ENCODE data around the gene COA1.

DNA sequence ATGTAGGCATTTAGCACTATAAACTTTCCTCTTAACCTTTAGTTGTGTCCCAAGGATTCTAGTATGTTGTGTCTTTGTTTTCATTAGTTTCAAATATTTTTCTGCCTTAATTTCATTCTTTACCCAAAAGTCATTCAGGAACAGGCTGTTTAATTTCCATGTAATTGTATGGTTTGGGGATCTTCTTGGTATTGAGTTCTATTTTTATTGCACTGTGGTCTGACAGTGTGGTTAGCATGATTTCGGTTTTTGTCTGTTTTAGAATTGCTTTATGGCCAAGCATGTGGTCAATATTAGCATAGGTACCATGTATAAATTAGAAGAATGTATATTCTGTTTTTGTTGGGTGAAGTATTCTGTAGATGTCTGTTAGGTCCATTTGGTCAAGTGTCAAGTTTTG is 26.3 kb downstream of the COA1 start:
- no peak for TF ChIP-seq POLR2AphosphoS5 (IDR thresholded peaks at IDR 0.05)
- TF ChIP-seq, protein P1, sequence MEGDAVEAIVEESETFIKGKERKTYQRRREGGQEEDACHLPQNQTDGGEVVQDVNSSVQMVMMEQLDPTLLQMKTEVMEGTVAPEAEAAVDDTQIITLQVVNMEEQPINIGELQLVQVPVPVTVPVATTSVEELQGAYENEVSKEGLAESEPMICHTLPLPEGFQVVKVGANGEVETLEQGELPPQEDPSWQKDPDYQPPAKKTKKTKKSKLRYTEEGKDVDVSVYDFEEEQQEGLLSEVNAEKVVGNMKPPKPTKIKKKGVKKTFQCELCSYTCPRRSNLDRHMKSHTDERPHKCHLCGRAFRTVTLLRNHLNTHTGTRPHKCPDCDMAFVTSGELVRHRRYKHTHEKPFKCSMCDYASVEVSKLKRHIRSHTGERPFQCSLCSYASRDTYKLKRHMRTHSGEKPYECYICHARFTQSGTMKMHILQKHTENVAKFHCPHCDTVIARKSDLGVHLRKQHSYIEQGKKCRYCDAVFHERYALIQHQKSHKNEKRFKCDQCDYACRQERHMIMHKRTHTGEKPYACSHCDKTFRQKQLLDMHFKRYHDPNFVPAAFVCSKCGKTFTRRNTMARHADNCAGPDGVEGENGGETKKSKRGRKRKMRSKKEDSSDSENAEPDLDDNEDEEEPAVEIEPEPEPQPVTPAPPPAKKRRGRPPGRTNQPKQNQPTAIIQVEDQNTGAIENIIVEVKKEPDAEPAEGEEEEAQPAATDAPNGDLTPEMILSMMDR (IDR thresholded peaks at IDR 0.05; ENCODE audit: poor library complexity, severe bottlenecking): no peak
- no peak for TF ChIP-seq EZH2 (IDR thresholded peaks at IDR 0.05; ENCODE audit: borderline replicate concordance, insufficient read depth, low read length, poor library complexity, severe bottlenecking)

Measured in neural cell (in vitro differentiated cells).